ENCODE measurements around the gene CCR7. TPM values are rescaled to one million over a fixed set of nuclear protein-coding genes. Genes with fewer than 3 reads are reported as not detected.

CCR7 gene
- total and polyA plus RNA-seq, 2 of the 13 experiments (the other 11 are each of a cell fraction or from before 2014, with no cell fraction given) = 0.04 to 0.53 TPM

- ATAC-seq = no peak
- Histone ChIP-seq H3K4me1 (ENCODE audit: insufficient read depth, low read length) (peaks cover 22% of the 10 kb centered on the region), H3K9ac (ENCODE audit: insufficient read depth, low read depth, low read length) (no peak overlapping the region), H3K4me3 (replicated peaks in 1 of 3; ENCODE audit: insufficient read depth in 1 of 3, low read depth in 2 of 3, low read length in 3 of 3) (no peak overlapping the region), H2AFZ (ENCODE audit: low read length) (no peak overlapping the region), H3K27ac (ENCODE audit: extremely low read length, insufficient read depth, low read length) (no peak overlapping the region), H3K36me3 (replicated peaks in 1 of 2; ENCODE audit: control insufficient read depth in 1 of 2, insufficient read depth in 2 of 2, low read length in 2 of 2) (no peaks in the 10 kb centered on the region), H3K79me2 (ENCODE audit: insufficient read depth, low read length) (no peaks in the 10 kb centered on the region), H4K20me1 (ENCODE audit: insufficient read depth, low read length) (no peaks in the 10 kb centered on the region), H3K9me3 (ENCODE audit: low read length) (no peaks in the 10 kb centered on the region), H3K4me2 (ENCODE audit: low read depth, low read length) (no peak overlapping the region), H3K27me3 (ENCODE audit: control insufficient read depth in 1 of 2, insufficient read depth in 2 of 2, low read length in 2 of 2) (peaks cover 0 to 12% of the 10 kb centered on the region in 2 experiments; a peak in 4 of 5 replicates)
- BruUV-seq (replicated peaks) = no TSS peak
- intact Hi-C loops (cut with micrococcal nuclease; ENCODE audit: unreplicated experiment) (no loop called here), in situ Hi-C loops (cut with HindIII; ENCODE audit: extremely low pct_ligation_motif_present, low pct_unique_long_range_greater_than_20kb) (no loop called here)
- ChIA-PET CTCF (ENCODE audit: low intra/inter-chr PET ratio, low total read pairs) (no interaction called here), POLR2A (no interaction called here)
- no peak for FAIRE-seq
- 33% methylated on average over 5 of the region's 5 CpGs for WGBS (ENCODE audit: low lambda C conversion rate)
- no peak for DNase-seq (ENCODE audit: low spot score)
- TF ChIP-seq ZNF780A (CRISPR knock-in tag; IDR thresholded peaks at IDR 0.05) (no peak), NBN (conservative IDR thresholded peaks at IDR 0.05) (no peak), ZFAT (CRISPR knock-in tag; conservative IDR thresholded peaks at IDR 0.05) (no peak), GTF2F1 (IDR thresholded peaks at IDR 0.05; ENCODE audit: low read length) (no peak), ZNF337 (CRISPR knock-in tag; IDR thresholded peaks at IDR 0.05; ENCODE audit: borderline replicate concordance, low read depth) (no peak), ZBTB33 (CRISPR knock-in tag; IDR thresholded peaks at IDR 0.05) (no peak), ZNF382 (CRISPR knock-in tag; IDR thresholded peaks at IDR 0.05; ENCODE audit: borderline replicate concordance) (no peak), FOXO4 (CRISPR knock-in tag; conservative IDR thresholded peaks at IDR 0.05) (no peak), FOXA3 (CRISPR knock-in tag; IDR thresholded peaks at IDR 0.05) (no peak), GABPB1 (CRISPR knock-in tag; IDR thresholded peaks at IDR 0.05) (no peak), ZNF556 (CRISPR knock-in tag; IDR thresholded peaks at IDR 0.05; ENCODE audit: borderline replicate concordance) (no peak), PBX2 (CRISPR knock-in tag; IDR thresholded peaks at IDR 0.05) (no peak), NR1H2 (CRISPR knock-in tag; IDR thresholded peaks at IDR 0.05; ENCODE audit: borderline replicate concordance, low read depth) (no peak), ZNF570 (CRISPR knock-in tag; IDR thresholded peaks at IDR 0.05; ENCODE audit: borderline replicate concordance) (no peak)
- TF ChIP-seq, protein P1, sequence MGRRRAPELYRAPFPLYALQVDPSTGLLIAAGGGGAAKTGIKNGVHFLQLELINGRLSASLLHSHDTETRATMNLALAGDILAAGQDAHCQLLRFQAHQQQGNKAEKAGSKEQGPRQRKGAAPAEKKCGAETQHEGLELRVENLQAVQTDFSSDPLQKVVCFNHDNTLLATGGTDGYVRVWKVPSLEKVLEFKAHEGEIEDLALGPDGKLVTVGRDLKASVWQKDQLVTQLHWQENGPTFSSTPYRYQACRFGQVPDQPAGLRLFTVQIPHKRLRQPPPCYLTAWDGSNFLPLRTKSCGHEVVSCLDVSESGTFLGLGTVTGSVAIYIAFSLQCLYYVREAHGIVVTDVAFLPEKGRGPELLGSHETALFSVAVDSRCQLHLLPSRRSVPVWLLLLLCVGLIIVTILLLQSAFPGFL (CRISPR knock-in tag; IDR thresholded peaks at IDR 0.05) = no peak
- TF ChIP-seq, protein P2, sequence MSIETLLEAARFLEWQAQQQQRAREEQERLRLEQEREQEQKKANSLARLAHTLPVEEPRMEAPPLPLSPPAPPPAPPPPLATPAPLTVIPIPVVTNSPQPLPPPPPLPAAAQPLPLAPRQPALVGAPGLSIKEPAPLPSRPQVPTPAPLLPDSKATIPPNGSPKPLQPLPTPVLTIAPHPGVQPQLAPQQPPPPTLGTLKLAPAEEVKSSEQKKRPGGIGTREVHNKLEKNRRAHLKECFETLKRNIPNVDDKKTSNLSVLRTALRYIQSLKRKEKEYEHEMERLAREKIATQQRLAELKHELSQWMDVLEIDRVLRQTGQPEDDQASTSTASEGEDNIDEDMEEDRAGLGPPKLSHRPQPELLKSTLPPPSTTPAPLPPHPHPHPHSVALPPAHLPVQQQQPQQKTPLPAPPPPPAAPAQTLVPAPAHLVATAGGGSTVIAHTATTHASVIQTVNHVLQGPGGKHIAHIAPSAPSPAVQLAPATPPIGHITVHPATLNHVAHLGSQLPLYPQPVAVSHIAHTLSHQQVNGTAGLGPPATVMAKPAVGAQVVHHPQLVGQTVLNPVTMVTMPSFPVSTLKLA (IDR thresholded peaks at IDR 0.05) = no peak
These were observed 58.5 kb downstream of the CCR7 start for GRCh38 chr17:40506786-40507185.
